Thyroid gland (tissue), 4 donors: ENCODE results near the gene ADI1. TPM values are rescaled to one million over a fixed set of nuclear protein-coding genes. Genes with fewer than 3 reads are reported as not detected.
"Not testable (repeated sequence)": the region's sequence is repeated elsewhere in the genome, so short reads cannot be mapped to it uniquely, and the experiment has no call there.

Experiments
- DNase-seq, 2 donors: peaks; one replicate each; pipeline ENCODE4 v3.0.0-alpha.2; 2019
- H3K27ac ChIP-seq, 3 donors: fragments of 200-600 bp; sonication (generic); 1 replicate in 2 of 3; 2 replicates in 1 of 3; pipeline ENCODE4 v1.5.1; 2016 to 2019; ENCODE audit warnings: mild to moderate bottlenecking in 1 of 3, moderate library complexity in 1 of 3
- H3K27me3 ChIP-seq: fragments of 200-600 bp; sonication (generic); one replicate; pipeline ENCODE4 v1.5.1; 2019
- H3K36me3 ChIP-seq, 2 donors: fragments of 200-600 bp; sonication (generic); one replicate each; pipeline ENCODE4 v1.5.1; 2016 to 2019
- H3K4me1 ChIP-seq, 2 donors: fragments of 200-600 bp; sonication (generic); one replicate each; pipeline ENCODE4 v1.5.1; 2017 to 2019
- H3K4me3 ChIP-seq, 3 donors: fragments of 200-600 bp; sonication (generic); replicated peaks in 1 of 3; 1 replicate in 2 of 3; 2 replicates in 1 of 3; pipeline ENCODE4 v1.5.1; 2016; ENCODE audit warnings: mild to moderate bottlenecking in 1 of 3
- H3K9me3 ChIP-seq: fragments of 200-600 bp; sonication (generic); one replicate; pipeline ENCODE4 v1.5.1; 2017
- CTCF ChIP-seq, 6 experiments: fragments of 200-600 bp in 3 of 6; fragments of 450-650 bp in 3 of 6; sonication (generic) in 3 of 6; IDR thresholded peaks; one replicate each; pipeline ENCODE4 v1.5.1; 2016 to 2019; ENCODE audit warnings: antibody characterized with exemption in 6 of 6, mild to moderate bottlenecking in 2 of 6, inconsistent platforms in 1 of 6, moderate library complexity in 1 of 6
- POLR2A ChIP-seq, 2 donors: fragments of 450-650 bp; IDR thresholded peaks; one replicate each; pipeline ENCODE4 v1.6.1; 2017; ENCODE audit warnings: antibody characterized with exemption in 2 of 2, mild to moderate bottlenecking in 2 of 2, moderate library complexity in 1 of 2
- WGBS, 2 donors: methylation state at CpG; one replicate each; pipeline ENCODE4 v1.1.5; 2017; 5-methylcytosine and 5-hydroxymethylcytosine counted together
- intact Hi-C: fragments of 100-400 bp; cut with DNase I; formaldehyde crosslinking; loops from one replicate; pipeline ENCODE4 v1.15.1; 2023
- total RNA-seq, 4 donors: library from RNA; depleted of rRNA; stranded (reverse); fragments of >200 nt; gene quantifications; one replicate each; pipeline ENCODE4 v1.2.3, GENCODE V29; 2016

ADI1 gene
- total RNA-seq, 4 donors from 2014 or later, result 35.9 to 65.1 (median 59.2) TPM

GRCh38 chr2:3498783-3499394 is 20.4 kb downstream of the ADI1 start:
- H3K27me3 ChIP-seq, result no peaks in the 10 kb centered on the region
- 94 to 96% methylated on average over 18 of the region's 18 CpGs for WGBS, 2 donors
- H3K36me3 ChIP-seq, result peaks cover 10 to 39% of the 10 kb centered on the region in 2 donors
- intact Hi-C loops, result no loop called here
- no peaks in the 10 kb centered on the region for H3K9me3 ChIP-seq
- H3K4me3 ChIP-seq, result no peak overlapping the region
- no peak overlapping the region for H3K27ac ChIP-seq
- no peaks in the 10 kb centered on the region for H3K4me1 ChIP-seq
- no peak for TF ChIP-seq POLR2A (IDR thresholded peaks at IDR 0.05)
- no peak for TF ChIP-seq CTCF (IDR thresholded peaks at IDR 0.05)
- no peak for DNase-seq

- intact Hi-C loops, H3K9me3 ChIP-seq, DNase-seq, H3K4me1 ChIP-seq, H3K4me3 ChIP-seq, H3K27me3 ChIP-seq, H3K27ac ChIP-seq: not testable (repeated sequence)
- H3K36me3 ChIP-seq, result peaks cover 10 to 35% of the 10 kb centered on the region in 2 donors
- 96 to 97% methylated on average over 15 of the region's 15 CpGs for WGBS, 2 donors
Observed at GRCh38 chr2:3496708-3497080, 22.6 kb downstream of the ADI1 start.

GRCh38 chr2:3494984-3495666 is 24.2 kb downstream of the ADI1 start:
- Histone ChIP-seq H3K4me3 (no peak overlapping the region), H3K9me3 (no peaks in the 10 kb centered on the region), H3K36me3 (peaks cover 10 to 27% of the 10 kb centered on the region in 2 donors), H3K27me3 (no peaks in the 10 kb centered on the region), H3K4me1 (no peaks in the 10 kb centered on the region), H3K27ac (no peak overlapping the region)
- 93 to 95% methylated on average over 12 to 13 of the region's 13 CpGs for WGBS, 2 donors
- TF ChIP-seq POLR2A (IDR thresholded peaks at IDR 0.05), result no peak
- no peak for TF ChIP-seq CTCF (IDR thresholded peaks at IDR 0.05)
- DNase-seq, result no peak
- intact Hi-C loops, result no loop called here

- 12 to 26% methylated on average over 10 of the region's 10 CpGs for WGBS, 2 donors
- Histone ChIP-seq H3K9me3 (no peaks in the 10 kb centered on the region), H3K4me1 (peaks cover 6 to 12% of the 10 kb centered on the region in 2 donors), H3K27me3 (no peaks in the 10 kb centered on the region), H3K36me3 (peaks cover 10 to 20% of the 10 kb centered on the region in 2 donors), H3K4me3 (no peak overlapping the region), H3K27ac (peak overlapping the region; percentile 45 to 61 (median 57))
- peak; percentile 87 to 88 for DNase-seq
- intact Hi-C loops, result no loop called here
- no peak for TF ChIP-seq CTCF (IDR thresholded peaks at IDR 0.05)
- peak in 1 of 2 donors; percentile 36 for TF ChIP-seq POLR2A (IDR thresholded peaks at IDR 0.05)
Observed at GRCh38 chr2:3493615-3494007, 25.7 kb downstream of the ADI1 start.

- H3K27me3 ChIP-seq, result no peaks in the 10 kb centered on the region
- H3K9me3 ChIP-seq, result no peaks in the 10 kb centered on the region
- H3K36me3 ChIP-seq, result peaks cover 4 to 20% of the 10 kb centered on the region in 2 donors
- TF ChIP-seq CTCF (IDR thresholded peaks at IDR 0.05), result no peak
- intact Hi-C loops, result no loop called here
- DNase-seq, result peak; percentile 19 to 37
- peak overlapping the region in 2 of 3 donors; percentile 45 to 57 for H3K27ac ChIP-seq
- WGBS, 2 donors, result 63 to 82% methylated on average over 29 of the region's 29 CpGs
- peaks cover 6 to 17% of the 10 kb centered on the region in 2 donors for H3K4me1 ChIP-seq
- no peak overlapping the region for H3K4me3 ChIP-seq
Observed at GRCh38 chr2:3492951-3493614, 26.2 kb downstream of the ADI1 start.

GRCh38 chr2:3492475-3492787 is 26.9 kb downstream of the ADI1 start:
- H3K4me3 ChIP-seq, DNase-seq, H3K27me3 ChIP-seq, H3K27ac ChIP-seq, H3K9me3 ChIP-seq, intact Hi-C loops: not testable (repeated sequence)
- H3K4me1 ChIP-seq, result peaks cover 6 to 19% of the 10 kb centered on the region in 2 donors
- WGBS, 2 donors, result 85 to 90% methylated on average over 12 of the region's 12 CpGs
- peaks cover 0 to 13% of the 10 kb centered on the region in 2 donors for H3K36me3 ChIP-seq
